Parathyroid adenoma (tissue), 2 donors: ENCODE measurements around the gene PCBP3.

Experiments used
- H2AFZ ChIP-seq: fragments of 300-600 bp; sonication (generic); one replicate; pipeline ENCODE4 v1.7.0; 2017; ENCODE audit warnings: antibody characterized with exemption, mild to moderate bottlenecking
- H3K27ac ChIP-seq: fragments of 300-600 bp; sonication (generic); one replicate; pipeline ENCODE4 v1.7.0; 2017
- H3K27me3 ChIP-seq: fragments of 300-600 bp; sonication (generic); one replicate; pipeline ENCODE4 v1.7.0; 2017; ENCODE audit warnings: low read length; ENCODE audit not compliant: control insufficient read depth, insufficient read depth
- H3K36me3 ChIP-seq: fragments of 300-600 bp; sonication (generic); one replicate; pipeline ENCODE4 v1.7.0; 2017; ENCODE audit warnings: low read length; ENCODE audit not compliant: control insufficient read depth, insufficient read depth
- H3K4me1 ChIP-seq: fragments of 300-600 bp; sonication (generic); one replicate; pipeline ENCODE4 v1.7.0; 2017; ENCODE audit warnings: control low read depth
- H3K4me2 ChIP-seq: fragments of 300-600 bp; sonication (generic); one replicate; pipeline ENCODE4 v1.7.0; 2017; ENCODE audit warnings: low read length
- H3K4me3 ChIP-seq: fragments of 300-600 bp; sonication (generic); one replicate; pipeline ENCODE4 v1.7.0; 2017; ENCODE audit warnings: low read depth, low read length
- H3K79me2 ChIP-seq: fragments of 300-600 bp; sonication (generic); one replicate; pipeline ENCODE4 v1.7.0; 2017; ENCODE audit warnings: control low read depth
- H3K9ac ChIP-seq: fragments of 300-600 bp; sonication (generic); one replicate; pipeline ENCODE4 v1.7.0; 2017; ENCODE audit warnings: mild to moderate bottlenecking
- H3K9me3 ChIP-seq: fragments of 300-600 bp; sonication (generic); one replicate; pipeline ENCODE4 v1.7.0; 2017; ENCODE audit warnings: low read length; ENCODE audit not compliant: control insufficient read depth
- TF ChIP-seq, protein P1 (sequence below): fragments of 300-600 bp; sonication (generic); IDR thresholded peaks from one replicate; pipeline ENCODE4 v1.7.0; 2017; ENCODE audit warnings: antibody characterized with exemption, mild to moderate bottlenecking
- donor health status: primary hyperparathyroidism.

Gene PCBP3

DNA sequence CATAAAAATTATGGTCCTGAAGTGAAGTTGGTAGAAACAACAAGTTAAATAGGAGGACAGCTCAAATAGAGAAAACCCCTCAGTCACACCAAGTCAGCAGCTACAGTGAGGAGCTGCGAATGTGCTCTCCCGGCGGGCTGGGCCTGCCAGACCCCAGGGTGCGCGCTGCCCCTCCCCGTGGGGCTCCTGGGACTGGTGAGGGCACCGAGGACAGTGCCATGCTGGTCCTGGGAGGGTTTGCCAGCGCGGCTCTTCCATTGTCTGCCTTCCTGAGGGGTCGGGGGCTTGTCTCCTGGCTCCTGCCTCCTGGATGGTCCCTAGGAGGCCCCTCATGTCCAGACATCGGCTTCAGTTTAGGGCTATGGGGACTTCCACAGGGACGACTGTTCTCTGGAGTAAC lies 121.8 kb downstream of the PCBP3 start:
- H3K27ac ChIP-seq: no peak overlapping the region
- TF ChIP-seq, protein P1, sequence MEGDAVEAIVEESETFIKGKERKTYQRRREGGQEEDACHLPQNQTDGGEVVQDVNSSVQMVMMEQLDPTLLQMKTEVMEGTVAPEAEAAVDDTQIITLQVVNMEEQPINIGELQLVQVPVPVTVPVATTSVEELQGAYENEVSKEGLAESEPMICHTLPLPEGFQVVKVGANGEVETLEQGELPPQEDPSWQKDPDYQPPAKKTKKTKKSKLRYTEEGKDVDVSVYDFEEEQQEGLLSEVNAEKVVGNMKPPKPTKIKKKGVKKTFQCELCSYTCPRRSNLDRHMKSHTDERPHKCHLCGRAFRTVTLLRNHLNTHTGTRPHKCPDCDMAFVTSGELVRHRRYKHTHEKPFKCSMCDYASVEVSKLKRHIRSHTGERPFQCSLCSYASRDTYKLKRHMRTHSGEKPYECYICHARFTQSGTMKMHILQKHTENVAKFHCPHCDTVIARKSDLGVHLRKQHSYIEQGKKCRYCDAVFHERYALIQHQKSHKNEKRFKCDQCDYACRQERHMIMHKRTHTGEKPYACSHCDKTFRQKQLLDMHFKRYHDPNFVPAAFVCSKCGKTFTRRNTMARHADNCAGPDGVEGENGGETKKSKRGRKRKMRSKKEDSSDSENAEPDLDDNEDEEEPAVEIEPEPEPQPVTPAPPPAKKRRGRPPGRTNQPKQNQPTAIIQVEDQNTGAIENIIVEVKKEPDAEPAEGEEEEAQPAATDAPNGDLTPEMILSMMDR: no peak
- H3K4me1 ChIP-seq: no peaks in the 10 kb centered on the region
- no peak overlapping the region for H3K4me2 ChIP-seq
- no peaks in the 10 kb centered on the region for H3K36me3 ChIP-seq
- H3K9me3 ChIP-seq: no peaks in the 10 kb centered on the region
- no peaks in the 10 kb centered on the region for H3K27me3 ChIP-seq
- H2AFZ ChIP-seq: no peak overlapping the region
- no peak overlapping the region for H3K9ac ChIP-seq
- no peaks in the 10 kb centered on the region for H3K79me2 ChIP-seq
- H3K4me3 ChIP-seq: no peak overlapping the region

GRCh38 chr21:45766055-45766454 lies 122.5 kb downstream of the PCBP3 start:
- Histone ChIP-seq H3K36me3 (no peaks in the 10 kb centered on the region), H3K4me3 (no peak overlapping the region), H3K27ac (no peak overlapping the region), H3K4me1 (no peaks in the 10 kb centered on the region), H3K27me3 (no peaks in the 10 kb centered on the region), H3K9me3 (no peaks in the 10 kb centered on the region), H2AFZ (no peak overlapping the region), H3K79me2 (no peaks in the 10 kb centered on the region), H3K9ac (no peak overlapping the region), H3K4me2 (no peak overlapping the region)
- TF ChIP-seq, protein P1: no peak

DNA sequence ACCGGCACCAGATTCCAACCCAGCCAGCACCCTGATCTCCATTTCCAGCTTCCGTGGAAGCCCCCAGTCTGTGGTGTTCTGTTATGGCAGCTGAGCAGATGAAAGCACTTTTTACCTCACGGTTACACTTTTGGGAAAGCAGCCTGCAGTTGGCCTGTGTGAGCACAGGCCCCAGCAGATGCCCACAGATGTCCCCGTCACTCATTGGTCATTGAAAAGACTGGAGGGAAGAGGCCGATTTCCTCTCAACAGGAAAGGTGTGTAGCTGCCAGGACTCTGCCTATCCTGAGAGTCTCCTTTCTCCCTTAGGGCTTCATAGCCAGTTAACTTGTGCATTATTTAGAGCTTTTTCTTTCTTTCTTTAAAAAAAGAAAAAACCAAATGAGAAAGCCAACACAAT lies 123.0 kb downstream of the PCBP3 start:
- H2AFZ ChIP-seq: no peak overlapping the region
- no peaks in the 10 kb centered on the region for H3K9me3 ChIP-seq
- no peak overlapping the region for H3K4me2 ChIP-seq
- H3K4me3 ChIP-seq: no peak overlapping the region
- TF ChIP-seq, protein P1: no peak
- H3K4me1 ChIP-seq: no peaks in the 10 kb centered on the region
- no peak overlapping the region for H3K27ac ChIP-seq
- H3K79me2 ChIP-seq: no peaks in the 10 kb centered on the region
- no peaks in the 10 kb centered on the region for H3K36me3 ChIP-seq
- H3K9ac ChIP-seq: no peak overlapping the region
- H3K27me3 ChIP-seq: no peaks in the 10 kb centered on the region

GRCh38 chr21:45767071-45768006 lies 123.8 kb downstream of the PCBP3 start:
- Histone ChIP-seq H3K9ac (no peak overlapping the region), H3K36me3 (no peaks in the 10 kb centered on the region), H3K79me2 (no peaks in the 10 kb centered on the region), H2AFZ (no peak overlapping the region), H3K4me1 (no peaks in the 10 kb centered on the region), H3K4me3 (no peak overlapping the region), H3K27me3 (no peaks in the 10 kb centered on the region), H3K4me2 (no peak overlapping the region), H3K9me3 (no peaks in the 10 kb centered on the region), H3K27ac (no peak overlapping the region)
- TF ChIP-seq, protein P1: no peak
